ENCODE data around the gene MARCHF10.

- TF ChIP-seq GABPA (tag; conservative IDR thresholded peaks at IDR 0.05; ENCODE audit: low read depth) (no peak), U2AF2 (optimal IDR thresholded peaks at IDR 0.05; ENCODE audit: low read depth, low read length) (no peak), JUN (IDR thresholded peaks at IDR 0.05; ENCODE audit: borderline replicate concordance, low read depth, low read length) (no peak), JUN (CRISPR knock-in tag; IDR thresholded peaks at IDR 0.05; ENCODE audit: borderline replicate concordance) (no peak), MTF1 (CRISPR knock-in tag; IDR thresholded peaks at IDR 0.05; ENCODE audit: borderline replicate concordance) (no peak)
Observed at GRCh38 chr17:62689441-62690167, 118.5 kb downstream of the MARCHF10 start.

All from K562 (cell line).